ENCODE measurements around the gene CCR7. TPM values are rescaled to one million over a fixed set of nuclear protein-coding genes. Genes with fewer than 3 reads are reported as not detected.

The CCR7 gene
- total RNA-seq, 1 donor from 2014 or later = not detected

- H3K9me3 ChIP-seq (ENCODE audit: insufficient read depth, low read depth, low read length) = no peaks in the 10 kb centered on the region
- H3K4me3 ChIP-seq (ENCODE audit: insufficient read depth, low read depth, low read length) = no peak overlapping the region
- H3K79me2 ChIP-seq (ENCODE audit: insufficient read depth, low read length) = no peaks in the 10 kb centered on the region
- H3K27ac ChIP-seq (ENCODE audit: low read depth, low read length) = no peak overlapping the region
- no peak overlapping the region for H3K27ac Mint-ChIP-seq (ENCODE audit: unreplicated experiment)
- H3K4me1 ChIP-seq (ENCODE audit: insufficient read depth, low read length) = no peaks in the 10 kb centered on the region
- H3K4me1 Mint-ChIP-seq (ENCODE audit: low read depth, unreplicated experiment) = peaks cover 2% of the 10 kb centered on the region
- FAIRE-seq = no peak
- peaks cover 28% of the 10 kb centered on the region for H3K27me3 Mint-ChIP-seq (ENCODE audit: low read depth, unreplicated experiment)
- no peak overlapping the region for H3K4me2 ChIP-seq (ENCODE audit: low read length)
- H3K27me3 ChIP-seq (ENCODE audit: insufficient read depth, low read length) = peaks cover 22% of the 10 kb centered on the region
- H3K9me3 Mint-ChIP-seq (ENCODE audit: unreplicated experiment) = peaks cover 5% of the 10 kb centered on the region
- H3K36me3 ChIP-seq (ENCODE audit: insufficient read depth, low read length) = no peaks in the 10 kb centered on the region
- no peak overlapping the region for H3K9ac ChIP-seq (ENCODE audit: low read length)
- no peak overlapping the region for H3K4me3 Mint-ChIP-seq (ENCODE audit: unreplicated experiment)
- no peak for TF ChIP-seq EZH2 (IDR thresholded peaks at IDR 0.05; ENCODE audit: insufficient read depth, low read length)
- TF ChIP-seq, protein P1, sequence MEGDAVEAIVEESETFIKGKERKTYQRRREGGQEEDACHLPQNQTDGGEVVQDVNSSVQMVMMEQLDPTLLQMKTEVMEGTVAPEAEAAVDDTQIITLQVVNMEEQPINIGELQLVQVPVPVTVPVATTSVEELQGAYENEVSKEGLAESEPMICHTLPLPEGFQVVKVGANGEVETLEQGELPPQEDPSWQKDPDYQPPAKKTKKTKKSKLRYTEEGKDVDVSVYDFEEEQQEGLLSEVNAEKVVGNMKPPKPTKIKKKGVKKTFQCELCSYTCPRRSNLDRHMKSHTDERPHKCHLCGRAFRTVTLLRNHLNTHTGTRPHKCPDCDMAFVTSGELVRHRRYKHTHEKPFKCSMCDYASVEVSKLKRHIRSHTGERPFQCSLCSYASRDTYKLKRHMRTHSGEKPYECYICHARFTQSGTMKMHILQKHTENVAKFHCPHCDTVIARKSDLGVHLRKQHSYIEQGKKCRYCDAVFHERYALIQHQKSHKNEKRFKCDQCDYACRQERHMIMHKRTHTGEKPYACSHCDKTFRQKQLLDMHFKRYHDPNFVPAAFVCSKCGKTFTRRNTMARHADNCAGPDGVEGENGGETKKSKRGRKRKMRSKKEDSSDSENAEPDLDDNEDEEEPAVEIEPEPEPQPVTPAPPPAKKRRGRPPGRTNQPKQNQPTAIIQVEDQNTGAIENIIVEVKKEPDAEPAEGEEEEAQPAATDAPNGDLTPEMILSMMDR (IDR thresholded peaks at IDR 0.05; ENCODE audit: insufficient read depth, low read depth, low read length) = no peak
- peaks cover 1% of the 10 kb centered on the region for H3K36me3 Mint-ChIP-seq (ENCODE audit: low read depth, unreplicated experiment)
- H2AFZ ChIP-seq (ENCODE audit: low read depth, low read length) = no peak overlapping the region
- DNase-seq (ENCODE audit: low read depth) = no peak
- no peaks in the 10 kb centered on the region for H4K20me1 ChIP-seq (ENCODE audit: insufficient read depth, low read length)
These were observed 46.7 kb upstream of the CCR7 start for GRCh38 chr17:40611840-40612474.

- no peak for FAIRE-seq
- TF ChIP-seq, protein P1 (IDR thresholded peaks at IDR 0.05; ENCODE audit: insufficient read depth, low read depth, low read length) = no peak
- TF ChIP-seq EZH2 (IDR thresholded peaks at IDR 0.05; ENCODE audit: insufficient read depth, low read length) = no peak
These were observed 45.1 kb upstream of the CCR7 start for GRCh38 chr17:40610359-40610758.

DNA sequence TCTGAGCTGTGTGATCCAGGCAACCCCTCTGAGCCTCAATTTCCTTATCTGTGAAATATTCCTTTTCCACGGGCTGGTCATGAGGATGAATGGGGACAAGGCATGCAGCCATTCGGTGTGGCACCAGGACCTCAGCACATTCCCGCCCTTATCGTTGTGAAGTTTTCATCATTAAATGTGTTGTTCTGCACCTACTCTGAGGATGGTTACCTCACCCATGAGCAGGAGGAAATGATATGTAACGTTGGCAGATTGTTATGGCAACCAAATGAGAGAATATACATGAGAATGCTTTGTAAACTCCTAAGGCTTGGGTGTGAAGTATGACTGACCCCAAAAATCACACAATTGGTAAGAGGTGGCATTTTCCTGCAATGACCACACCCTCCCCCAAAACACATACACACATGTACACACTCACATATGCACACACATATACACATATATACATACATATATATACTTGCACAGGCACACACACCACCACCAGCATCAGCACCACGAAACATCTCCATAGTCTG lies 42.8 kb upstream of the CCR7 start:
- peaks cover 21% of the 10 kb centered on the region for H3K27me3 ChIP-seq (ENCODE audit: insufficient read depth, low read length)
- H4K20me1 ChIP-seq (ENCODE audit: insufficient read depth, low read length) = no peaks in the 10 kb centered on the region
- Mint-ChIP-seq H3K36me3 (ENCODE audit: low read depth, unreplicated experiment) (no peaks in the 10 kb centered on the region), H3K4me1 (ENCODE audit: low read depth, unreplicated experiment) (no peaks in the 10 kb centered on the region), H3K4me3 (ENCODE audit: unreplicated experiment) (no peak overlapping the region), H3K27me3 (ENCODE audit: low read depth, unreplicated experiment) (peaks cover 15% of the 10 kb centered on the region), H3K9me3 (ENCODE audit: unreplicated experiment) (peaks cover 2% of the 10 kb centered on the region), H3K27ac (ENCODE audit: unreplicated experiment) (no peak overlapping the region)
- TF ChIP-seq, protein P1 (IDR thresholded peaks at IDR 0.05; ENCODE audit: insufficient read depth, low read depth, low read length) = no peak
- TF ChIP-seq EZH2 (IDR thresholded peaks at IDR 0.05; ENCODE audit: insufficient read depth, low read length) = no peak
- no peak overlapping the region for H3K9ac ChIP-seq (ENCODE audit: low read length)
- no peak overlapping the region for H2AFZ ChIP-seq (ENCODE audit: low read depth, low read length)
- H3K27ac ChIP-seq (ENCODE audit: low read depth, low read length) = no peak overlapping the region
- H3K4me3 ChIP-seq (ENCODE audit: insufficient read depth, low read depth, low read length) = no peak overlapping the region
- FAIRE-seq (no peak), DNase-seq (ENCODE audit: low read depth) (no peak)
- H3K9me3 ChIP-seq (ENCODE audit: insufficient read depth, low read depth, low read length) = no peaks in the 10 kb centered on the region
- no peak overlapping the region for H3K4me2 ChIP-seq (ENCODE audit: low read length)
- H3K36me3 ChIP-seq (ENCODE audit: insufficient read depth, low read length) = no peaks in the 10 kb centered on the region
- no peaks in the 10 kb centered on the region for H3K79me2 ChIP-seq (ENCODE audit: insufficient read depth, low read length)
- H3K4me1 ChIP-seq (ENCODE audit: insufficient read depth, low read length) = no peaks in the 10 kb centered on the region

More at GRCh38 chr17:40610359-40610758, 45.1 kb upstream of the CCR7 start:
- Mint-ChIP-seq H3K4me3 (ENCODE audit: unreplicated experiment) (no peak overlapping the region), H3K36me3 (ENCODE audit: low read depth, unreplicated experiment) (no peaks in the 10 kb centered on the region), H3K27me3 (ENCODE audit: low read depth, unreplicated experiment) (peaks cover 15% of the 10 kb centered on the region), H3K4me1 (ENCODE audit: low read depth, unreplicated experiment) (peaks cover 2% of the 10 kb centered on the region), H3K9me3 (ENCODE audit: unreplicated experiment) (peaks cover 2% of the 10 kb centered on the region), H3K27ac (ENCODE audit: unreplicated experiment) (no peak overlapping the region)
- Histone ChIP-seq H4K20me1 (ENCODE audit: insufficient read depth, low read length) (no peaks in the 10 kb centered on the region), H3K9me3 (ENCODE audit: insufficient read depth, low read depth, low read length) (no peaks in the 10 kb centered on the region), H3K4me1 (ENCODE audit: insufficient read depth, low read length) (no peaks in the 10 kb centered on the region), H2AFZ (ENCODE audit: low read depth, low read length) (no peak overlapping the region), H3K4me2 (ENCODE audit: low read length) (no peak overlapping the region), H3K9ac (ENCODE audit: low read length) (no peak overlapping the region), H3K79me2 (ENCODE audit: insufficient read depth, low read length) (no peaks in the 10 kb centered on the region), H3K27me3 (ENCODE audit: insufficient read depth, low read length) (peaks cover 19% of the 10 kb centered on the region), H3K27ac (ENCODE audit: low read depth, low read length) (no peak overlapping the region), H3K36me3 (ENCODE audit: insufficient read depth, low read length) (no peaks in the 10 kb centered on the region), H3K4me3 (ENCODE audit: insufficient read depth, low read depth, low read length) (no peak overlapping the region)
- DNase-seq (ENCODE audit: low read depth) = no peak

All from astrocyte (in vitro differentiated cells and primary cell).